OCI-LY1 (cell line): ENCODE results near the gene PCSK5.

ENCODE experiments used
- EZH2 ChIP-seq: fragments of 200-600 bp; sonication (generic), shearing (Covaris generic); IDR thresholded peaks from 2 replicates; pipeline ENCODE4 v1.8.0; 2017; ENCODE audit warnings: borderline replicate concordance, mixed run types, mild to moderate bottlenecking, antibody characterized with exemption, low read length, moderate library complexity, mixed read lengths
- TF ChIP-seq, protein P1 (sequence below): fragments of 200-600 bp; sonication (generic), shearing (Covaris generic); IDR thresholded peaks from 2 replicates; pipeline ENCODE4 v1.5.1; 2017; ENCODE audit warnings: mild to moderate bottlenecking, antibody characterized with exemption, low read length, moderate library complexity, mixed read lengths

GRCh38 chr9:76188905-76189304 lies 298.4 kb downstream of the PCSK5 start:
- TF ChIP-seq, protein P1, sequence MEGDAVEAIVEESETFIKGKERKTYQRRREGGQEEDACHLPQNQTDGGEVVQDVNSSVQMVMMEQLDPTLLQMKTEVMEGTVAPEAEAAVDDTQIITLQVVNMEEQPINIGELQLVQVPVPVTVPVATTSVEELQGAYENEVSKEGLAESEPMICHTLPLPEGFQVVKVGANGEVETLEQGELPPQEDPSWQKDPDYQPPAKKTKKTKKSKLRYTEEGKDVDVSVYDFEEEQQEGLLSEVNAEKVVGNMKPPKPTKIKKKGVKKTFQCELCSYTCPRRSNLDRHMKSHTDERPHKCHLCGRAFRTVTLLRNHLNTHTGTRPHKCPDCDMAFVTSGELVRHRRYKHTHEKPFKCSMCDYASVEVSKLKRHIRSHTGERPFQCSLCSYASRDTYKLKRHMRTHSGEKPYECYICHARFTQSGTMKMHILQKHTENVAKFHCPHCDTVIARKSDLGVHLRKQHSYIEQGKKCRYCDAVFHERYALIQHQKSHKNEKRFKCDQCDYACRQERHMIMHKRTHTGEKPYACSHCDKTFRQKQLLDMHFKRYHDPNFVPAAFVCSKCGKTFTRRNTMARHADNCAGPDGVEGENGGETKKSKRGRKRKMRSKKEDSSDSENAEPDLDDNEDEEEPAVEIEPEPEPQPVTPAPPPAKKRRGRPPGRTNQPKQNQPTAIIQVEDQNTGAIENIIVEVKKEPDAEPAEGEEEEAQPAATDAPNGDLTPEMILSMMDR = no peak
- no peak for TF ChIP-seq EZH2
